GM12878 (cell line): ENCODE results near the gene NSD2. TPM values are rescaled to one million over a fixed set of nuclear protein-coding genes. Genes with fewer than 3 reads are reported as not detected.

Source experiments
- ATAC-seq: fragments of 200-7000 bp; cut with Tn5 transposase; 3 replicates; pipeline ENCODE4 v1.9.1; 2020; ENCODE audit warnings: mild to moderate bottlenecking, moderate library complexity
- BruUV-seq: library from RNA; stranded (reverse); fragments of 400-500 nt; replicated peaks from 2 replicates; lab custom pipeline; 2021; lab: Mats Ljungman, UMichigan
- CTCF ChIA-PET: fragments of 300-600 bp; sonication (Branson Sonifier 250); formaldehyde crosslinking; extraction: SDS; loops from one replicate; lab custom pipeline; 2021; ENCODE audit warnings: inconsistent platforms; lab: Yijun Ruan, JAX
- POLR2A ChIA-PET: fragments of 350-600 bp; formaldehyde crosslinking; extraction: SDS; loops from one replicate; lab custom pipeline; 2021; ENCODE audit warnings: inconsistent platforms; lab: Charles Lee
- RAD21 ChIA-PET: fragments of 300-600 bp; sonication (Branson Sonifier 250); formaldehyde crosslinking; loops from one replicate; lab custom pipeline; 2023; ENCODE audit warnings: antibody characterized with exemption; ENCODE audit not compliant: unreplicated experiment; lab: Charles Lee
- SMC1A ChIA-PET: fragments of 300-600 bp; sonication (Branson Sonifier 250); formaldehyde crosslinking; loops from one replicate; lab custom pipeline; 2023; ENCODE audit not compliant: unreplicated experiment, uncharacterized antibody; lab: Charles Lee
- DNase-seq: peaks from one replicate; pipeline ENCODE4 v3.0.0-alpha.2; 2011; ENCODE audit warnings: low read depth, low spot score
- FAIRE-seq: peaks from 3 replicates; lab custom pipeline; 2011; peaks lifted over from hg19 to GRCh38; lab: Jason Lieb, UNC
- H2AFZ ChIP-seq: 2 replicates; pipeline ENCODE4 v1.6.0; 2011; ENCODE audit warnings: low read depth, low read length, control low read depth; ENCODE audit not compliant: control insufficient read depth
- H3K27ac ChIP-seq: 2 replicates; pipeline ENCODE4 v1.5.1; 2011; ENCODE audit warnings: control low read depth; ENCODE audit not compliant: control insufficient read depth, insufficient read depth
- H3K27me3 ChIP-seq, 2 experiments: replicated peaks in 1 of 2; 2 replicates each; pipeline versions ENCODE4 v1.6.0 to v1.6.1; 2011; ENCODE audit warnings: low read length in 1 of 2; ENCODE audit not compliant: control insufficient read depth in 2 of 2, insufficient read depth in 2 of 2
- H3K36me3 ChIP-seq, 2 experiments: 2 replicates each; pipeline ENCODE4 v1.5.1; 2011; ENCODE audit warnings: low read length in 1 of 2; ENCODE audit not compliant: control insufficient read depth in 2 of 2, insufficient read depth in 2 of 2
- H3K4me1 ChIP-seq: 2 replicates; pipeline ENCODE4 v1.6.1; 2011; ENCODE audit warnings: mild to moderate bottlenecking, low read length, moderate library complexity, mixed read lengths; ENCODE audit not compliant: control insufficient read depth, insufficient read depth
- H3K4me2 ChIP-seq: 2 replicates; pipeline ENCODE4 v1.6.0; 2011; ENCODE audit warnings: control low read depth; ENCODE audit not compliant: control insufficient read depth, insufficient read depth
- H3K4me3 ChIP-seq: fragments of 200-600 bp; sonication (generic); 2 replicates; pipeline ENCODE4 v1.5.1; 2016
- H3K79me2 ChIP-seq: 2 replicates; pipeline ENCODE4 v1.6.0; 2011; ENCODE audit warnings: low read length; ENCODE audit not compliant: control insufficient read depth, insufficient read depth
- H3K9ac ChIP-seq: 2 replicates; pipeline ENCODE4 v1.8.0; 2011; ENCODE audit warnings: low read length, control low read depth, mixed read lengths; ENCODE audit not compliant: control insufficient read depth, insufficient read depth
- H3K9me3 ChIP-seq: replicated peaks from 3 replicates; pipeline ENCODE4 v1.5.1; 2011; ENCODE audit warnings: mild to moderate bottlenecking, low read length; ENCODE audit not compliant: control insufficient read depth, insufficient read depth
- H4K20me1 ChIP-seq: 2 replicates; pipeline ENCODE4 v1.6.0; 2011; ENCODE audit not compliant: control insufficient read depth, insufficient read depth
- ATF3 ChIP-seq: IDR thresholded peaks from 2 replicates; pipeline ENCODE4 v1.6.1; 2011; ENCODE audit warnings: low read depth, mild to moderate bottlenecking, low read length, moderate library complexity, borderline replicate concordance; ENCODE audit errors: extremely low read depth
- EED ChIP-seq: sonication (generic); IDR thresholded peaks from 2 replicates; pipeline ENCODE4 v1.6.1; 2016; ENCODE audit warnings: antibody characterized with exemption, low read depth
- HDGF ChIP-seq: fragments of 450-650 bp; IDR thresholded peaks from 2 replicates; pipeline ENCODE4 v1.6.1; 2016; ENCODE audit warnings: antibody characterized with exemption
- MAX ChIP-seq: IDR thresholded peaks from 2 replicates; pipeline ENCODE4 v1.6.1; 2012; ENCODE audit warnings: low read depth, low read length, improper control_type of control experiment
- PRDM15 ChIP-seq: fragments of 450-650 bp; formaldehyde crosslinking; IDR thresholded peaks from 2 replicates; pipeline ENCODE4 v1.4.0; 2020; ENCODE audit warnings: mild to moderate bottlenecking, moderate library complexity
- RAD21 ChIP-seq: IDR thresholded peaks from 2 replicates; pipeline ENCODE4 v1.6.1; 2011; ENCODE audit warnings: mild to moderate bottlenecking, low read depth, low read length, moderate library complexity; ENCODE audit not compliant: insufficient read depth
- SREBF1 ChIP-seq: IDR thresholded peaks from 2 replicates; pipeline ENCODE4 v1.6.1; 2012; ENCODE audit warnings: mild to moderate bottlenecking, low read length
- WGBS: methylation state at CpG from one replicate; pipeline ENCODE4 v1.1.6; 2016; ENCODE audit warnings: low lambda C conversion rate; ENCODE audit not compliant: insufficient replicate concordance, insufficient coverage; ENCODE audit errors: missing lambda C conversion rate; 5-methylcytosine and 5-hydroxymethylcytosine counted together
- in situ Hi-C: fragments of 300-500 bp; cut with MboI; formaldehyde crosslinking; loops from 9 replicates; pipeline ENCODE4 v1.14.3; 2018; ENCODE audit warnings: mixed read lengths
- intact Hi-C: fragments of 100-400 bp; cut with micrococcal nuclease; formaldehyde crosslinking; loops from one replicate; pipeline ENCODE4 v1.14.2; 2022; ENCODE audit not compliant: unreplicated experiment
- polyA plus RNA-seq, 11 experiments: library from polyadenylated mRNA; depleted of rRNA in 4 of 11; unstranded in 6 of 11; stranded (reverse) in 5 of 11; fragments of >200 nt; fragmentation: Nextera tagmentation in 4 of 11; fragmentation: Illumina TruSeq in 1 of 11; extraction: Ambion mirVana in 4 of 11; extraction: Trizol in 1 of 11; gene quantifications; 1 replicate in 1 of 11; 2 replicates in 10 of 11; pipeline versions ENCODE4 v1.2.1 to v1.2.3, GENCODE V29; 2011 to 2016; ENCODE audit warnings: inconsistent platforms in 2 of 11, missing spikeins in 2 of 11, low read depth in 1 of 11
- total RNA-seq, 4 experiments: library from RNA; depleted of rRNA in 3 of 4; stranded (reverse); fragments of >200 nt in 3 of 4; fragmentation: Illumina TruSeq in 1 of 4; extraction: Trizol in 1 of 4; gene quantifications; 2 replicates each; pipeline versions ENCODE4 v1.2.1 to v1.2.3, GENCODE V29; 2013 to 2021

The NSD2 gene
- total and polyA plus RNA-seq, 10 of the 15 experiments (the other 5 are each of a cell fraction or from before 2014, with no cell fraction given), result 8.6 to 139 (median 67.2) TPM

GRCh38 chr4:2007804-2008670 is 136.8 kb downstream of the NSD2 start:
- Histone ChIP-seq H3K36me3 (peaks cover 0 to 6% of the 10 kb centered on the region in 2 experiments; a peak in 1 of 4 replicates), H2AFZ (peak overlapping the region; percentile 95), H3K4me1 (peaks cover 5% of the 10 kb centered on the region), H3K79me2 (peaks cover 35% of the 10 kb centered on the region), H3K4me3 (peak overlapping the region; percentile 95), H3K27ac (peak overlapping the region; percentile 94), H3K9ac (peak overlapping the region; percentile 83), H3K9me3 (no peaks in the 10 kb centered on the region; the same call in 2 of the 3 replicates), H3K4me2 (peak overlapping the region; percentile 85), H3K27me3 (no peaks in the 10 kb centered on the region), H4K20me1 (no peaks in the 10 kb centered on the region)
- ATAC-seq (peak; percentile 5), DNase-seq (no peak), FAIRE-seq (no peak)
- ChIA-PET POLR2A (interaction anchor here (0.6 to 1.3 kb wide), 2 partner anchors 13 to 134 kb away, joined by 3 to 5 read pairs; no protein-coding TSS in a partner anchor), SMC1A (interaction anchor here (0.6 to 1.4 kb wide), 2 partner anchors 12 to 44 kb away, joined by 3 to 4 read pairs; no protein-coding TSS in a partner anchor), RAD21 (interaction anchor here (0.8 to 1.1 kb wide), 2 partner anchors 133 to 135 kb away, joined by 3 to 6 read pairs; no protein-coding TSS in a partner anchor), CTCF (interaction anchor here (1.7 kb wide), 1 partner anchor 109 kb away, joined by 5 read pairs; no protein-coding TSS in a partner anchor)
- BruUV-seq, result no TSS peak
- in situ Hi-C loops, result no loop called here
- TF ChIP-seq PRDM15, result no peak
- no peak for TF ChIP-seq ATF3
- no peak for TF ChIP-seq HDGF
- TF ChIP-seq EED, result no peak
- TF ChIP-seq MAX, result no peak
- TF ChIP-seq RAD21, result no peak
- no peak for TF ChIP-seq SREBF1
- intact Hi-C loops, result loop anchor here (10.0 kb wide), 1 partner anchor 177 kb away; no protein-coding TSS in a partner anchor
- under 1% methylated on average over 38 of the region's 57 CpGs for WGBS
